Ishikawa (cell line): ENCODE results near the gene JADE1.

Experiments
- CEBPB ChIP-seq: IDR thresholded peaks from 2 replicates; pipeline ENCODE4 v1.6.1; 2012
- CREB1 ChIP-seq: IDR thresholded peaks from 2 replicates; pipeline ENCODE4 v1.6.1; 2012; ENCODE audit warnings: low read depth
- EGR1 ChIP-seq: IDR thresholded peaks from 2 replicates; pipeline ENCODE4 v1.6.1; 2012
- EP300 ChIP-seq: IDR thresholded peaks from 2 replicates; pipeline ENCODE4 v1.6.1; 2012; ENCODE audit warnings: borderline replicate concordance
- FOXM1 ChIP-seq: IDR thresholded peaks from 2 replicates; pipeline ENCODE4 v1.6.1; 2012; ENCODE audit warnings: low read depth, borderline replicate concordance
- MAX ChIP-seq: IDR thresholded peaks from 2 replicates; pipeline ENCODE4 v1.6.1; 2012
- RAD21 ChIP-seq: IDR thresholded peaks from 2 replicates; pipeline ENCODE4 v1.6.1; 2012; ENCODE audit warnings: low read depth
- TAF1 ChIP-seq: IDR thresholded peaks from 2 replicates; pipeline ENCODE4 v1.6.1; 2012; ENCODE audit warnings: low read depth, mild to moderate bottlenecking
- TEAD4 ChIP-seq: IDR thresholded peaks from 2 replicates; pipeline ENCODE4 v1.6.1; 2012
- USF1 ChIP-seq: IDR thresholded peaks from 2 replicates; pipeline ENCODE4 v1.6.1; 2012
- YY1 ChIP-seq: IDR thresholded peaks from 2 replicates; pipeline ENCODE4 v1.6.1; 2012; ENCODE audit warnings: low read depth

GRCh38 chr4:128858879-128859671, 49.6 kb downstream of the JADE1 start:
- TF ChIP-seq YY1 (no peak), MAX (no peak), USF1 (no peak), FOXM1 (no peak), RAD21 (no peak), EP300 (no peak), TAF1 (no peak), CEBPB (no peak), EGR1 (no peak), TEAD4 (no peak), CREB1 (no peak)
